ENCODE results near the gene RAET1L. TPM values are rescaled to one million over a fixed set of nuclear protein-coding genes. Genes with fewer than 3 reads are reported as not detected.

The RAET1L gene
- total and polyA plus RNA-seq, 2 donors (not counting 1 experiment from before 2014, with no cell fraction given) = not detected

- Mint-ChIP-seq H3K27ac (no peak overlapping the region), H3K4me1 (no peaks in the 10 kb centered on the region), H3K27me3 (peaks cover 52% of the 10 kb centered on the region), H3K4me3 (no peak overlapping the region), H3K9me3 (ENCODE audit: insufficient read depth) (no peaks in the 10 kb centered on the region)
- Histone ChIP-seq H3K9ac (ENCODE audit: low read length) (no peak overlapping the region), H3K4me3 (ENCODE audit: control extremely low read depth in 1 of 5, extremely low read depth in 1 of 5, insufficient read depth in 1 of 5, low read depth in 2 of 5, low read length in 4 of 5) (no peak overlapping the region), H3K9me3 (ENCODE audit: control extremely low read depth in 1 of 3, control insufficient read depth in 2 of 3, insufficient read depth in 1 of 3, low read length in 2 of 3) (no peaks in the 10 kb centered on the region), H3K79me2 (ENCODE audit: control insufficient read depth, insufficient read depth, low read length) (no peaks in the 10 kb centered on the region), H3K27ac (ENCODE audit: low read length in 2 of 2) (no peak overlapping the region), H3K27me3 (replicated peaks in 1 of 4; ENCODE audit: control extremely low read depth in 1 of 4, control insufficient read depth in 3 of 4, insufficient read depth in 4 of 4, low read length in 3 of 4) (peaks cover 0 to 35% (median 8%) of the 10 kb centered on the region in 4 experiments), H2AFZ (ENCODE audit: insufficient read depth, low read depth, low read length, poor library complexity, severe bottlenecking) (no peak overlapping the region), H3K4me2 (replicated peaks; ENCODE audit: low read depth, low read length, poor library complexity, severe bottlenecking) (no peak overlapping the region), H3K4me1 (ENCODE audit: control insufficient read depth in 2 of 2, insufficient read depth in 2 of 2, low read length in 2 of 2) (no peaks in the 10 kb centered on the region), H4K20me1 (ENCODE audit: control insufficient read depth, insufficient read depth, low read length, poor library complexity, severe bottlenecking) (no peaks in the 10 kb centered on the region), H3K36me3 (replicated peaks in 1 of 2; ENCODE audit: control extremely low read depth in 1 of 2, control insufficient read depth in 1 of 2, extremely low read depth in 1 of 2, insufficient read depth in 2 of 2, low read length in 1 of 2) (no peaks in the 10 kb centered on the region)
- POLR2A ChIA-PET = no interaction called here
- intact Hi-C loops (cut with micrococcal nuclease) = no loop called here
- TF ChIP-seq EZH2 (IDR thresholded peaks at IDR 0.05; ENCODE audit: borderline replicate concordance, insufficient read depth, low read depth, low read length, poor library complexity, severe bottlenecking) (no peak), CTCF (IDR thresholded peaks at IDR 0.05) (no peak)
- ATAC-seq (ENCODE audit: low read depth) (no peak), DNase-seq (no peak)
- no CpG with 5 or more reads among the region's 4 CpGs for WGBS (ENCODE audit: insufficient coverage)
- CTCF ChIA-PET = no interaction called here
These were observed 22.8 kb upstream of the RAET1L start for GRCh38 chr6:150048099-150048498.

GRCh38 chr6:150046943-150047342, 21.6 kb upstream of the RAET1L start:
- WGBS (ENCODE audit: insufficient coverage) = 100% methylated on average over 1 of the region's 1 CpG
- Histone ChIP-seq H3K9me3 (ENCODE audit: control extremely low read depth in 1 of 3, control insufficient read depth in 2 of 3, insufficient read depth in 1 of 3, low read length in 2 of 3) (no peaks in the 10 kb centered on the region), H3K27ac (ENCODE audit: low read length in 2 of 2) (no peak overlapping the region), H3K4me2 (replicated peaks; ENCODE audit: low read depth, low read length, poor library complexity, severe bottlenecking) (no peak overlapping the region), H3K36me3 (replicated peaks in 1 of 2; ENCODE audit: control extremely low read depth in 1 of 2, control insufficient read depth in 1 of 2, extremely low read depth in 1 of 2, insufficient read depth in 2 of 2, low read length in 1 of 2) (no peaks in the 10 kb centered on the region), H4K20me1 (ENCODE audit: control insufficient read depth, insufficient read depth, low read length, poor library complexity, severe bottlenecking) (no peaks in the 10 kb centered on the region), H3K79me2 (ENCODE audit: control insufficient read depth, insufficient read depth, low read length) (no peaks in the 10 kb centered on the region), H3K4me3 (ENCODE audit: control extremely low read depth in 1 of 5, extremely low read depth in 1 of 5, insufficient read depth in 1 of 5, low read depth in 2 of 5, low read length in 4 of 5) (no peak overlapping the region), H3K9ac (ENCODE audit: low read length) (no peak overlapping the region), H3K27me3 (replicated peaks in 1 of 4; ENCODE audit: control extremely low read depth in 1 of 4, control insufficient read depth in 3 of 4, insufficient read depth in 4 of 4, low read length in 3 of 4) (peaks cover 0 to 26% (median 7%) of the 10 kb centered on the region in 4 experiments), H2AFZ (ENCODE audit: insufficient read depth, low read depth, low read length, poor library complexity, severe bottlenecking) (no peak overlapping the region), H3K4me1 (ENCODE audit: control insufficient read depth in 2 of 2, insufficient read depth in 2 of 2, low read length in 2 of 2) (no peaks in the 10 kb centered on the region)
- Mint-ChIP-seq H3K4me1 (no peaks in the 10 kb centered on the region), H3K4me3 (no peak overlapping the region), H3K27ac (no peak overlapping the region), H3K9me3 (ENCODE audit: insufficient read depth) (no peaks in the 10 kb centered on the region), H3K27me3 (peaks cover 49% of the 10 kb centered on the region)
- DNase-seq (no peak), ATAC-seq (ENCODE audit: low read depth) (no peak)
- POLR2A ChIA-PET = no interaction called here
- intact Hi-C loops (cut with micrococcal nuclease) = no loop called here
- TF ChIP-seq EZH2 (IDR thresholded peaks at IDR 0.05; ENCODE audit: borderline replicate concordance, insufficient read depth, low read depth, low read length, poor library complexity, severe bottlenecking) (no peak), CTCF (IDR thresholded peaks at IDR 0.05) (no peak)
- CTCF ChIA-PET = no interaction called here

All from B cell (primary cell).